Lower leg skin (tissue), 3 donors: ENCODE measurements around the gene MYOF.

Experiments
- CTCF ChIP-seq, 3 donors: fragments of 450-650 bp; IDR thresholded peaks; one replicate each; pipeline ENCODE4 v1.5.1; 2016; ENCODE audit warnings: antibody characterized with exemption in 3 of 3, mild to moderate bottlenecking in 3 of 3, moderate library complexity in 2 of 3
- POLR2A ChIP-seq, 2 donors: fragments of 450-650 bp; IDR thresholded peaks; one replicate each; pipeline ENCODE4 v1.6.1; 2016 to 2017; ENCODE audit warnings: antibody characterized with exemption in 2 of 2, mild to moderate bottlenecking in 1 of 2, moderate library complexity in 1 of 2

- no peak for TF ChIP-seq CTCF (IDR thresholded peaks at IDR 0.05)
- TF ChIP-seq POLR2A (IDR thresholded peaks at IDR 0.05), result no peak
Observed at GRCh38 chr10:93337309-93337721, 144.8 kb downstream of the MYOF start.
